HG03045 (cell line): ENCODE results near the gene CCDC192.
"Not testable (repeated sequence)": the region's sequence is repeated elsewhere in the genome, so short reads cannot be mapped to it uniquely, and the experiment has no call there.

ENCODE experiments used
- ATAC-seq: cut with Tn5 transposase; IDR thresholded peaks from one replicate; pipeline ENCODE4 v1.9.1; 2021; ENCODE audit warnings: mild to moderate bottlenecking, moderate library complexity; ENCODE audit not compliant: unreplicated experiment

Gene CCDC192, protein sequence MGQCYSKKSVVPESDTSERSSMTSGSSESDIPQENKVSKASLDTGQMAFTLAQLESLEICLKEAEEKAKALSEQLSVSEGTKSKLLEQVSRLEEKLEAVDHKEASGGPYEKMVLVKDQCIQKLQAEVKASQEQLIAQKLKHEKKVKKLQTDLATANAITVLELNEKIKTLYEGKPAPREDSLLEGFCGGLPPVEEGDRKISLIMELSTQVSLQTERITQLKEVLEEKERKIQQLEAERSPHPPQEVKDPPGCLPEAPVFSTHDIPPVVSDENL

DNA sequence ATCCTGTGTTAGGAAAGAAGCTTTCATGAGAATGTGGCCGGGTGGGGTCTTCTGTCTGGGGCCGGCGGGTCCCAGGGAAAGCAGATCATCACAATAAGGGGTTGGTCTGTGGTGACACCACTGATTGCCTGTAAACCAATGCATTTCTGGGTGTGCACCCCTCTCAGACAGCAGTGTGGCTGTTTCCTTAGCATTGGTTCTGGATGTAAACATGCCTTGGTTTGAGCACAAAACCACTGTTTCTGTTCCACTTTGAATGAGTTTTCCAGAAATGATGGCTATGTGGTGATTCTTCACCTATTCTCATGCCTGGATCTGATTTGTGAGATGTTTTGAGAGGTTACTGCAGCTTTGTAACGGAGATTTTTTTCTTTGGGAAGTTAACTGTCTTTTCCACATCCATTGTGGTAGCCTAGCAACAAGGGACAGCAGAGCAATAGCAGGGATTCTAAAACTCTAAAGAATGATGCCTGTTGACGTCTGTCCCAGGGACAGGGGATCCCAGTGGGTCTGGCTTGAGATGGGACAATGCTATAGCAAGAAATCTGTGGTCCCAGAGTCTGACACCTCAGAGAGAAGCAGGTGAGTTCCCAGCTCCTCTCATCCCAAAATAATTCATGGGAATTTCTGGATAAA lies at the start of gene CCDC192:
Gene CCDC192 (plus strand): TSS at position 466 of the 636 bp plus-strand sequence. CDS start 55 bp downstream, at position 521.
- no peak for ATAC-seq

DNA sequence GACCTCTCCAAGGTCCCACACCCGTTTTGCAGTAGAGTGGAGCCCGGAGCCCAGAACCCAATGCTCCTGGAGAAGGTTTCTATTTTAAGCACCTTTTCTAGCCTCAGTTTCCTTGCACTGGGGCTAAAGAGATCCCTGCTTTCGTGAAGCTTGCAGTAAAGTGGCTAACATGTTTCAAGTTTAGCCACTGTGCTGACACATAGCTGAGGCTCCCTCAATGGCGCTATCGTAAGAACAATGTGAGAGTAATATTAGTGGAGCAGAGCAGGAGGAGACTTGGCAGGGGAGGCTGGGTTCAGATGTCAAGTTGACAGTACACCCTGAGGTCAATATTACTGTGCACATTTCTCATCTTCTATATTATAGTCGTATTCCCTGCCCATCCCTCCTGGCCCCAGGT lies 46.4 kb upstream of the CCDC192 start:
- no peak for ATAC-seq

DNA sequence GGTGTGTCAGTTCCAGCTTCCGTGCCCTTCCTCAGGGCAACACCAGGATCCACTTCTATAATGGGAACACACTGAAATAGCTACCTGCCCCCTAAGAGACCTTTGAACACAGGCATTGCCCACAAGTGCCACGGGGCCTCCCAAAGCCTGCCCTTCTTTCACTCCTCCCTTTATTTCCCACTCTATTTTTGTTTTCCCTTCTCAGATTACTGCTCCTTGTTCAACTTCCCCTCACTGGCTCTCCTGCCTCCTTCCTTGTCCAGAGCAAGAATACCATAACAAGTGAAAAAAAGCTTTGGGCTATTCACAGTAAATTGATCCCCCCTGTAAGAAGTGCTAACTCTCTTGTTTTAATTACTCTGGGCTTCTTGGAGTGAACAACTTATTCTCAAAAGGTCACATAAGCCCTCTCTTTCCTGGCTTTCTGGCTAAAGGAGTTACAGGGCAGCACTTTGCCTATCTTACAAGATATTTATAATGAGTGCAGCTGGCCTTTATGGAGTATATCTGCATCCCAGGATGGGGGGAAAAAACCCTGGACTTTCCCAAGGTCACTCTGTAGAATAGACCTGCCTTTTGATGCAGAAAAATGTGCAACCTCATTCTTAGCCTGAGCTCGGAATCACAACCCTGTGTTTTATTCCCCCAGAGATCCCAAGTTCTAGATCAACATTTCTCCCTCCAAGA lies 43.0 kb upstream of the CCDC192 start:
- ATAC-seq = no peak

DNA sequence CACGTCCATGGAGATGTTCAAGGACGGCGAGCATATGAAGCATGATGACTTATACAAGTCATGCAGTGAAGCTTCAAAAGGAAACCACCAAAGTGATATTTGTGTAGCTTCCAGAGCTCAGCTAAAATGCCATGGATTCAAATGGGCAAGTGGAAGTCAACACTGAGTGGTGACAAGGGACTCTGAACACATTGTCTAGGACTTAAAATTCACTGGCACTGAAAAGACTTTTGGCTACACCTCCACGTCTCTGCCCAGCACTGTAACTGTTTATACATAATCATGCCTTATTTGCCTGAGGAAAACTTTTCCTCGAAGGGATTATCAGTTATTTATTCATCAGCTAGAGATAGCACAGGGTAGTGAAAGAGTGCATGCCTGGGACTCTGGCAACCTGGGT lies 39.1 kb upstream of the CCDC192 start:
- ATAC-seq = no peak

DNA sequence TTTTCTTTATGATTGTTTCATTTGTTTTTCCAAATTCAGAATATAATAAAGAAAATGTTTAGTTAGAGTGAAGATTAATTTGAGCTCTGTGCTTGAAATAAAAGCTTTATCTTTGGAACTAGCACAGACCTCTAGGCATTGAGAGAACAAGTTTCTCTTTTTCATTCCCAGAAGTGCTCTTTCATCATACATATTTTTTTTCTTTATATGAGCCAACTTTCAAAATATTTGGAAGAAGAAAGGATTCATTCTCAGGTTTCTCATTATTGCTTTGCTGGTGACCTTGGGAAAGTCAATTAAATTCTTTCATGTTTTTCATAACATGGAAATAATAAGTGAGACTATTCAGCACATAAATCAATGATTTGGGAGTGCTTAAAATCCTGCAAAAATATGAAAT lies 37.5 kb upstream of the CCDC192 start:
- ATAC-seq = no peak

DNA sequence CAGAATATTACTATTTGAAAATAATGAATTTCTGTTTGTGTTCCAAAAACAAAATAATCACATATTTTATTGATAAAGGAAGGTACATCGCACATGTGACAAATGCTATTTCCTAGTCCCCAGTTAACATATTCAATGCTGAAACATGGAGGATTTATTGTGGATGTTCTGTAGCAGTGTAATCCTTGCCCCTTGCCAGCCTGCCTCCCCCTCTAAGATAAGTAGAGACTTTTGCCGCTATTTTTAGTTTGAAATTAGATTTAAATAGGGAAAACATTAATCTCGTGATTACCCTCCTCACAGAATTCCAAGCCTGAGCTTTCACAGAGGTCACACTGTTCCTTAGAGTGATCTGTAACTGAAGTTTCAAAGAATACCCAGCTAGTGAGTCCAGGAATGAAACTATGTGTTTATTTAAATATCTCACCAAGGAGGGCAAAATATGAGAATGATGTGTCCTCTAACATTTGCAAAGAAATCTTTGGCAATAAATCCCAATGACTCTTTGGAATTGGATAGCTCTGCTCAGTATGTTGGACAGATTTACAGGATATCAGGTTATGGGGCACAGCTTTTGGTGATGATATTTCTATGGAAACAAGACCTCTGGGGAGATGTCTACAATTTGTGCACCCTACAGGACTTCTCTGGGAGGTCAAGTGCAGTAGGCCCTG lies 37.0 kb upstream of the CCDC192 start:
- ATAC-seq = no peak

DNA sequence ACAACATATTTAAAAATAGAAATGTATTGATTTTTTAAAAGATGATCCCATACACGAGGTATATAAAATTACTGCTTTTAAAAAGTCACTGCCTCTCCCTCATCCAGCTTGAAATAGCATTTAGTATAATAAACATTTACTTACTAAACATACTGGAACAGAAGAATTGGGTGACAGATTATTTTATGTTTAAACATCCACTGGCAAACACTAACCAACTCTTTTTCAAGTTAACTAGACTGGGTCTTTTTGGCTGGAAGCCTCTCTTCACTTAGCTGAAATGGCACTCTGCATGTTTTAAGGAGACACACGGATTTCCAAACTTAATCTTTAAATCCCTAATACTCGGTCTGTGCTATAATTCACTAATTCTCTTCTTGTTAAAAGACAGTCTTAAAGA lies 35.3 kb upstream of the CCDC192 start:
- ATAC-seq = no peak

DNA sequence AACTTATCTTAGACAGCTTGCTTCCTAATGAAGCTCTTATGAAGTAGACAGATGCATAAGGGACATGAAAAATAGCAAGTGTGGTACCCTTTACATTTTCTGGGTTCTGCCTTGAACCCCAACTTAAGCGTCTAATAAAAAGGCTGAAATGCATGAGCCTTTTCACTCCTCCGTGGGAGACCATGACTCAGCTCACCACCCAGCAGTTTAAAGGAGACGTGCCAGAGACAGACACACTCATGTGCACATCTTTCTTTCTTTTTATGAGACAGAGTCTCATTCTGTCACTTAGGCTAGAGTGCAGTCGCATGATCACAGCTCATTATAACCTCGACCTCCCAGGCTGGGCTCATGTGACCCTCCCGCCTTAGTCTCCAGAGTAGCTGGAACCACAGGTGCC lies 32.0 kb upstream of the CCDC192 start:
- ATAC-seq = no peak

DNA sequence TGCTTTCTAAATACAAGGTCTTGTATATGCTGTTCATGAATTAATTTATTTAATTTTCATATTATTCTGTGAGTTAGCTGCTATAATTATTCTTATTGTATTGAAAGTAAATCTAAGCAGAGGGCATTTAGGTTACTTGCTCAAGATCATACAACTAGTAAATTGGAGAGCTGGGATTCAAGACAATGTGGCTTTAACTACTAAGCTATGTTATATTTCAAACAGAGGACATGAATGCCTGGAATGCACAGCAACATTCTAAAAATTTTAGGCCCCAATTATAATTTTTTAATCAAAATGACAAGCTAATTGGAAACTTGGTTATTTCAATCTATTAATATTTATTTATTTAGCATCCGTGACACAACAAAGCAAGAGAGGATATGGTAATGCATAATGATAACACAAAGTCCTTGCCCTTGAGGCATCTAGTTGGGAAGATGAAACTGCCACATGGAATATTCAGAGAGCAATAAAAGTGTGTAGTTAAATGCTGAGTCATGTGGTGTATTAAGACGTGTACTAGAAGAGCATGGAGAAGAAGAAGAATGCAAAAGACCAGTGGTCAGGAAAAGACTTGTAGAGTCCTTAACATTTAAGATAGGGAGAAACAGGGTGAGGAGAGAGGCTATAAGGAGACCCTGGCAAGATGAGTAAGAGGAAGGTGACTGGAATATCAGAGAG lies 29.9 kb upstream of the CCDC192 start:
- ATAC-seq = no peak

DNA sequence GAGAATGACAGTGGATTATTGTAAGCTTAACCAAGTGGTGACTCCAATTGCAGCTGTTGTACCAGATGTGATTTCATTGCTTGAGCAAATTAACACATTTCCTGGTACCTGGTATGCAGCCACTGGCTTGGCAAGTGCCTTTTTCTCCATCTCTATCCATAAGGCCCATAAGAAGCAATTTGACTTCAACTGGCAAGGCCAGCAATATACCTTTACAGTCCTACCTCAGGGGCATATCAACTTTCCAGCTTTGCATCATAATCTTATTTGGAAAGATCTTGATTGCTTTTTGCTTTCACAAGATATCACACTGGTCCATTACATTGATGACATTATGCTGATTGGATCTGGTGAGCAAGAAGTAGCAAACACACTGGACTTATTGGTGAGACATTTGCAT lies 26.2 kb upstream of the CCDC192 start:
- not testable (repeated sequence) for ATAC-seq

DNA sequence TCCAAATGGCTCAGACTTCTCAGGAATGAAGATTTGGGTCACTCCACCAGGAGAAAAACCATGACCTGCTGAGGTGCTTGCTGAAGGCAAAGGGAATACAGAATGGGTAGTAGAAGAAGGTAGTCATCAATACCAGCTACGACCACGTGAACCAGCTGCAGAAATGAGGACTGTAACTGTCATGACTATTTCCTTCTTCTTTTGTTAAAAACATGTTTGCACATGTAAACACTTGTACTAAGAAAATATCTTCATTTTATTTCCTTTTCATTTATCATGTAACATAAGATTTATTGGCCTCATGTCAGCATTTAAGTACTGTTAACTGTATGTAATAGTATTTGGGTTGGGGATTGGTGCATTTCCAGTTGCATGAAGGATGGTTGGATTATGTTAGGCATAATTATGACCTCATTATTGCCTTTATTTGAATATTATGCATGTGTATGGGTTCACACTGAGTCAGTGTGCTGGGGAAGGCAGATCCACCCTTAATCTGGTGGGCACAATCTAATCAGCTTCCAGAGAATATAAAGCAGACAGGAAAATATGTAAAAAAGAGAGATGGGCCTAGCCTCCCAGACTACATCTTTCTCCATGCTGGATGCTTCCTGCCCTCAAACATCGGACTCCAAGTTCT lies 23.4 kb upstream of the CCDC192 start:
- not testable (repeated sequence) for ATAC-seq

DNA sequence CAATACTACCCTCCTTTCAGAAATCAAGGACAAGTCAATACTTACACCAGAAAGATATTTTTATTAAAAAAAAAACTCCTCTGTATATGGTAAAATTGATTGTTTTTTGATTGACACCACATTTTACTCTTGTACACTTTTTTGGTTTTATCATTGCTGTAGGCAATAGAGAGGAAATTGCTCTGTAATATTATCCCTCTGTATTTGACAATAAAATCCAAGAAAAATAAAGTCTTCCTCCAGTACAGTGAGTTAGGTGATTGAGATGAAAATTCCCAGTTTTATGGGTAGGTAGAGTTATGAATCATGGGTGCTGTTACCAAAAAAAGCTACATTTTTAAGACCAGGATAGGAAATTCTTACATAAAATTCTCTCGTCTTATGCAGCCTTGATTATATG lies 22.6 kb upstream of the CCDC192 start:
- ATAC-seq = no peak

DNA sequence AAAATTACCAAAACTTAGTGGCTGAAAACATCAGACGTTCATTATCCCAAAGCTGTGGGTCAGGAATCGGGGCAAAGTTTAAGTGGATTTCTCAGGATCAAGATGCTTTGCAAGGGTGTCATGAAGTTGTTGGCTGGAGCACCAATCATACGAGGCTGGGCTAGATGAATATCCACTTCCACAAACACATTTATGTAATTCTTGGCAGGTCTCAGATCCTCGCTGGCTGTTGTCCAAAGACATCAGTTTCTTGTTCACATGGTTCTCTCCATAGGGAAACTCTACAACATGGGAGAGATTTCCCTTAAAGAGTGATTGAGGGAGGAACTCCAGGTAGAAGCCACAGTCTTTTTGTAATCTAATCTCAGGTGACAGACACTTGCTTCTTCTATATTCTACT lies 20.2 kb upstream of the CCDC192 start:
- no peak for ATAC-seq

DNA sequence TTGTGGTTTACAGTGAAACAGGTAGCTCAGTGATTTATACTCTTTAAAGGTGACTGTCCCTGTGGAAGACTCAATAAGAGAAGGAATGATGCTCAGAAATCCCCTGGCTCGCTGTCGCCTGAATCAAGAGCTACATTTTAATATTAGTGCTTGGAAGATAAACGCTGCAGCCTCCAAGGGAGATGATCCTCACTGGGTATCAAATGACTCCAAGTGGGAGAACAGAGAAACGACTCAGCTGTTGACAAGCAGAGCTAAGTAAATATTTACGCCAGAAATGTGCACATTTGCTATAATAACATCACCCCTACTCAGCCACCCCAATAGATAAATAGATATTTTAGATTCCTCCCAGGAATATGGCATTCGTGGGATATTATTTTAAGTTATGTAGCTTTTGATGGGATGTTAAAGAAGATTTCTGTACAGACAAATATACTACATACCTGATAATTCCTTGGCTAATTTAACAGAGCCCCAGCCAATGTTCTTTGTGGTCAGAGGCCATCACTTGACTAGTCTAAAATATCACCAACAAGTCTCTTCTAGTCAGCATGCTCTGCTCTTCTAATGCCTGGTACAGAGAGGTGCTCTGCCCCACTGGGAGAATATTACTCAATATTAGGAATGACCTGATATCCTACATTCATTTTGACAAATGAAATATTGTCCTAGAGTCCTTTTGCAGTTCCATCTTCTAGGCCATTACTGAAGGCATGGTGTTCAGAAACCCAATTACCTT lies 18.3 kb upstream of the CCDC192 start:
- no peak for ATAC-seq

DNA sequence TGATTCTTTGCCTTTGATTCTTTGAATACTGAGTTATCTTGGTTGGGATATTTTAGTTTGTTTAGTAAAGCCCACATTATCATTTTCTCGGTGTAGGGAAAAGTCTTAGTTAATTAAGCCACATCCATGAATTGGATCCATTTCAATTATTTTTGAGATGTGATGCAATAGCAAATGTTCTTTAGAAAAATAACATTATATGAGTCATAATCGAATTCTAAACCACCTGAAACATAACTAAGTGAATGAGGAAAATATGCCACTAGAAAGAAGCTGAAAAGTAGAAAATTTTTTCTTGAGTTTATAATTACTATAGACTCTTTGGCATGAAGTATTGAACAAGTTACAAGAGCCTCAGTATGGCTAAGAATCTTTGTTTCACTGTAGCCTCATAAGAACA lies 17.5 kb upstream of the CCDC192 start:
- ATAC-seq = no peak

DNA sequence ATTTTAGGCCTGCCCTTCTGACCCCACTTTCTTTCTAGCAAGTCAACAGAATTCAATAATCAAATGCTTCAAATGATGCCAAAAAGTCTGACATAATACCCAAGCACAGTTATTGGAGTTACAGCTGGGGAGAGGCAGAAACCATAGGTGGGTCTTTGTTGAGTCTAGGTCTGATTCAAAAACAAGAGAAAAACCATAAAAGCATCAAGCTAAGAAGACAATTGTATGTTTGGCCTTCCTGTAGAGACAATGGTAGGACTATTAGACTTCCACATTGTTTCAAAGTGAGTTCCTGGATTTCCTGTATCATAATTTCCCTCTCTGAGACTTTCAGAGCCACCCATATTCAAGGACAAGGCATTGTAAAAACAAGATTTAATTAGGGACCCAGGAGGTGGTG lies 16.8 kb upstream of the CCDC192 start:
- no peak for ATAC-seq

DNA sequence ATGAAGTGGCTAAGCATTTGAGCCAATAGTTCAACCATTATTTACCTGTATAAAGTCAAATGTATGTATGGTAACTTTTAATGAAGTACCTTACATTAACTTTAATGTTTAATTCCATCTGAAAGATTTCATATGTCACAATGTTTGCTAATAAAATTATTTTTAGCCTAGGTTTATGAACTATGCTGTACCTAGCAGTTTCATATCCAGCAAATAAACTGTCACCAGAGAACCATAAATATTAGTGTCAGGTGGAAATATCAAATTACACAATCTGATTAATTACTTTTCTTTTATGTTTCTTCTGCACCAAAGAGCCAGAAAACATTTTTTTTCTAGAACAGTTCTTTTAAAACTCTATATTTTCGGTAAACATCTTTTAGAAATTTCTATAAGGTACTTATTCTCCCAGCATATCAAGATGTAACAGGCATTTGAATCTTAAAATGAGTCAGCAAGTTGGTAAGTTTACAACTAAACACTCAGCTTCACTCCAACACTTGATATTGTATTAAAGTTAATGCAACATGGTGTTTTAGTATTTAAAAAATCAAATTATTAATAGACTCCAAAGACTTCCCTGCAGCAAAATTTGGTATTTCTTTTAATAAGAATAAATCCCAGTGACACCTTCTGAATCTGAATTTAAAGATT lies 8.5 kb upstream of the CCDC192 start:
- no peak for ATAC-seq

DNA sequence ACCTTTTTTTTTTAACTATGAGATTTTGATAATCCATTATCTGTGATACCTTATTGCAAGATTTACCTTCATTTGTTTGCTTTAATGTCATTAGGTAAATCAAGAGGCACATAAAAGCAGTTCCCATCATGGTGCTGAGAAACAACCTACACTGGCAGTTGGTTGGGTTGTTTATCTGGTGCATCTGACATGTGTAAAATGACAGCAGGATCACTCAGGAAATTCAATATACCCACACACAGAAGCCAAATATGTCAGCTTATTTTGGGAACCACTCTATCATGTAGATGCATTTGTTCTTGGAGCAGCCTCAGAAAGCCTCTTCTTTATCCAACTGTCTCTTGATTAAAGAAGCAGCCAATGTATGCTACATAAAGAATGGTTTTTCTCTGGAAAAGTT lies 7.8 kb upstream of the CCDC192 start:
- ATAC-seq = no peak

DNA sequence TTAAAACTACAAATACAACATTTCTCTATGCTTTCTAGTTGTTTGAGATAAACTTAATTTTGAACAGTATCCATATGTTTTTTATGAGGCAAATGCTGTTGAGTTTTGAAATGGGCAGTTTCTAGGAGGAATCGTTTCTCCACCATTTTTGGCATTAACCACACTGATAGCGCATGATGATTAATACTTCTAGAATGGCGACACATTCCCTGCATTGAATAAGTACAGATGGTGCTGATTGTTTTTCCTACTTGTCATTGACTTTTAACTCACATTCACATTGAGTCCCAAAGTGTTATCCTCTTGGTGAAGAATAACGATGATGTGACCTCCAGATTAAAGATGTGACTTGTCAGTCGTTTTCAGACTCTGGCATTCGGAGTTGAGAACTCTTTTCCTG lies 6.5 kb upstream of the CCDC192 start:
- no peak for ATAC-seq
